ENCODE results near the gene ADAMTS17.

Gene ADAMTS17

GRCh38 chr15:100049936-100050876 is 291.6 kb downstream of the ADAMTS17 start:
- no peak for DNase-seq (ENCODE audit: low spot score)

- no peak for DNase-seq (ENCODE audit: low spot score)
Measured at GRCh38 chr15:100049483-100049882, 292.3 kb downstream of the ADAMTS17 start.

GRCh38 chr15:100048736-100049135 is 293.0 kb downstream of the ADAMTS17 start:
- DNase-seq (ENCODE audit: low spot score), result no peak

- DNase-seq (ENCODE audit: low spot score), result no peak
Measured at GRCh38 chr15:100043692-100044091, 298.1 kb downstream of the ADAMTS17 start.

GRCh38 chr15:100043068-100043641 is 298.6 kb downstream of the ADAMTS17 start:
- no peak for DNase-seq (ENCODE audit: low spot score)

- no peak for DNase-seq (ENCODE audit: low spot score)
Measured at GRCh38 chr15:100042558-100042957, 299.2 kb downstream of the ADAMTS17 start.

DNA sequence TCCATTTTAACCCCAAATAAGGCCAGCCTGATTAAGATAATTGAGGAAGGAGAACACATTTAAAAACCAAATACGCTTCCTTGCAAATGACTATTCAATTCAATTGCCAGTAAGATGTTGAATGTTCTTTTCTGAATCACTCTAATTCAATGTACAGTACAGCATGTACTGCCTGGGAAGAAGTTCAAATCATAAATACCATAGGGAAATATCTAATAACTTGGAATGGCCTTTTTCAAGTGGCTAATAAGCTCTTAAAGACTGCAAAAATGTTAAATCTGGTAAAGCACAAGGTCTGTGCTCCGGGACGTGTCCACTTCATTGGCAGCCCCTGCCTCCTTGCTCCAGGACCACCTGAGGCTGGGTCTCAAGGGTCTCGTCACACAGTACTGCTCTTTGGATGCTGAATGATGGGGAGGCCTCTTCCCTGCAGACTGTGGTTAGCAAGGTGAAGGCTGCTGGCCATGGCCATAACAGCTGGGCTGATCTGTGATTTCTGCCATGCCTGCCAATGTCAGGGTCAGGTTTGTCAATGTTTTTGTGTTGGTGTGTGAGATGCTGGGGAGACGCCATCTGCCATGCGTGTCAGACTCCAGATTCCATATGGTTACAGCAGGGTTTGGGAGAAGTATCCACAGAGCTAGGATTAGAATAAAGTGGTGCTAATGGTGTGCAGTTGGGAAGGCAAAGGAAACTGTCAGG is 300.5 kb downstream of the ADAMTS17 start:
- no peak for DNase-seq (ENCODE audit: low spot score)

DNA sequence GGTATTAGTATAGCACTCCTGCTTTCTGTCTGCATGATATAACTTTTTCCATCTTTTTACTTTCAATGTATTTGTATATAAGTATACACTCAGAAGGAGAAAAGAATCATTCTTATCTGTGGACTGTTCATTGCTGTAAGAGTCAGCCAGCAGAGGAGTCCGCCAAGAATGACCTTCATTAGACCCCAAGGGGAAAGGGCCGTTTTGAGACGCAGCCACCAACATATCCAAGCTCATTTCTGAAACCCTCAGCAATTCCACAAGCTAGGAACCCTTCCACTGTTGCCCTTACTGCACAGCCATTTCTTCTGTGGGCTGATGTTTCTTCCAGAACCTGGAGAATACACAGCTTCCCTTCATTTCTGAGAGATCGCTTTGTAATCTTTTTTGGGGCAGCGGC is 301.8 kb downstream of the ADAMTS17 start:
- DNase-seq (ENCODE audit: low spot score), result no peak

DNA sequence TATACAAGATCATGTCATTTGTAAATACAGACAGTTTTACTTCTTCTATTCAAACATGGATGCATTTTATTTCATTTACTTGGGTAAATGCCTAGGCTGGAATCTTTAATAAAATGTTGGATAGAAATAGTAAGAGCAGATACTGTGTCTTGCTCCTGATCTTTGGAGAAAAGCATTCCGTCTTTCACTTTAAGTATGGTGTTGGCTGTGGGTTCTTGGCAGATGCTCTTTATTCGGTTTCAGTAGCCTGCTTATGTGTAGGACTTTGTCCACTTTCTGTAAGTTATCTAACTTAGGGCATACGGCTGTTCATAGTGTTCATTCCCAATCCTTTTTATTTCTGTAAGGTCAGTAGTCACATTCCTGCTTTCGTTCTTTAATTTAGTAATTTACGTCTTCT is 303.0 kb downstream of the ADAMTS17 start:
- no peak for DNase-seq (ENCODE audit: low spot score)

- DNase-seq (ENCODE audit: low spot score), result no peak
Measured at GRCh38 chr15:100037901-100038300, 303.9 kb downstream of the ADAMTS17 start.

GRCh38 chr15:100036015-100036414 is 305.8 kb downstream of the ADAMTS17 start:
- DNase-seq (ENCODE audit: low spot score), result no peak

- DNase-seq (ENCODE audit: low spot score), result no peak
Measured at GRCh38 chr15:100034191-100034590, 307.6 kb downstream of the ADAMTS17 start.

DNA sequence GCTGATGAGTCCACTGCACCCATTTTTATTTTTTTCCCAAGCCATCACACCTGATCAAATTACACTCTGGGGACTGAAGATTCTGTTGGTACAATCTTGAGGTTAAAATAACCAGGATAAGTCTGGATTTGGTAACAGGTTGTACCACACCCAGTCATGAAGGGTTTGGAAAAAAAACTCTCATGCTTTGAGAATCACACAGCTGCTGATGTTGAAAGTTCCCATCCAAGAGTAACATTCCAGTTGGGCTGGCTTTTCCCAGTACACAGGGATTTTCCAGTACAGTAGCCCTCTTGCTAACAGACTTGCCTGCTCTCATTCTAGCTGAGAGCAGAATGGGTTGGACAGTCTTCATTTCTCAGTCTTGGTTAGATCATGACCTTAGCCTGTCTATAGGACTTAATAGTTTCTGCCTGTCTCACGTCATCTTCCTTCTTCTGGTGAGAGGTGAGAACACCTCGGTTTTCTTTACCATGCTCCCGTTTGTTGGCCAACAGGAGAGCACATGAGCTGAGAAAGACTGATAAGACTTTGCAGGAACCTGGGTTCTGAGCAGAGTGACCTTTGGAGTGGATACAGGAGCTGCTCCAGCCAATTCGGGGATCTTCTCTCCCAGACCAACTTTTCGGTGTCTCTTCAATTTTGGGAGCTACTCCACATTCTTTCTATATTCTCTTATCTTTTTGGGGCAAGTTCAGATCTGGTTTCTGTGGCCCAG is 308.5 kb downstream of the ADAMTS17 start:
- DNase-seq (ENCODE audit: low spot score), result no peak

GRCh38 chr15:100032358-100033085 is 309.3 kb downstream of the ADAMTS17 start:
- DNase-seq (ENCODE audit: low spot score), result no peak

GRCh38 chr15:100031665-100032357 is 310.0 kb downstream of the ADAMTS17 start:
- DNase-seq (ENCODE audit: low spot score), result no peak

GRCh38 chr15:100030586-100031229 is 311.1 kb downstream of the ADAMTS17 start:
- DNase-seq (ENCODE audit: low spot score), result no peak

DNA sequence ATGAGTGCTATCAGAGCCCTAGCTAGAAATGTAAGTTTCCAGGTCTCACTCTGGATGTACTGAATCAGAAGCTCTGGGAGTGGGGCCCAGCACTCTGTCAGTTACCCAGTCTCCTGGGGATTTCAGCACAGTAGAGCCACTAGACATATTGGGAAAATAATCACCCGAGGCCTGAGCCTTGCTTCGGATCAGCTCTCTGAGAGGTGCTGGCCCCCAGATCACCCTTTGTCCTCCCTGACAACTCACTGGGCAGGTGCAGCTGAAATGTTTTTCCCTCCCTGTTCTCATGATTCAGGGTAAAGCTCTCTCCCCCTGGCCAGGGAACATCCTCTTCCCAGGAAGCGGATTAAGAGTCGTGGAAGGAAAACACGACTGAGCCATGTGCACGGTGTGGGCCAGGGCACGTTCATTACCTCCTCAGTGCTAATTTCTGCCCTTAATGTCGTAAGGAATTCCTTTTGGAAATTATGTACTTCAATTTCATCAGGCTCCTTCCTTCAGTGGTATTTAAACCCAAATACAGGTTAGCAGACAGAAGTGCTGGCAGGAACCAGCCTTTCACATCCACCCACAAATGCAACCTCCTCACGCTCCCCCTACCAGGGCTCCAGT is 311.8 kb downstream of the ADAMTS17 start:
- DNase-seq (ENCODE audit: low spot score), result no peak

- no peak for DNase-seq (ENCODE audit: low spot score)
Measured at GRCh38 chr15:100029045-100029444, 312.7 kb downstream of the ADAMTS17 start.

DNA sequence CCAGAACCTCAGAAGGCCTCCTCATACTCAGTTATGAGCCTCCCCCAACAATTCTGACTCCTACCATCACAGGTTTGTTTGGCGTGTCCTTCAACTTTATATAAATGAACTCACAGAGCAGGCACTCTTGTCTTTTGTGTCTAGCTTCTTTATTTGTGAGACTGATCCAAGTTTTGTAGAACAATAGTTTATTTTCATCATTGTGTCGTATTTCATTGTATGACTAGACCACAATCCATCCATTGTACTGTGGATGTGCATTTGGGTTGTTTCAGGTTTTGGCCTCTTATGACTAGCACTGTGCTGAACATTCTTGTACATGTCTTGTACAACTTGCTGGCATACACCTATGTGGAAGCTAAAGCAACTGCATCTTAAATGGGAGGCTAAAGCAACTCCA is 315.7 kb downstream of the ADAMTS17 start:
- no peak for DNase-seq (ENCODE audit: low spot score)

- DNase-seq (ENCODE audit: low spot score), result no peak
Measured at GRCh38 chr15:100022806-100023205, 319.0 kb downstream of the ADAMTS17 start.

Data from CD4-positive, alpha-beta T cell treated with Interleukin-15 for 4 hours (primary cell).